HepG2 (cell line): ENCODE measurements around the gene MORC3. TPM values are rescaled to one million over a fixed set of nuclear protein-coding genes. Genes with fewer than 3 reads are reported as not detected.
A peak's percentile ranks its signal among the peaks of the same experiment; 100 is the strongest.

Experiments
- ASH2L ChIP-seq: fragments of 300-600, 200-600 bp; sonication (generic); IDR thresholded peaks from 2 replicates; pipeline ENCODE4 v1.7.0; 2017; ENCODE audit warnings: low read depth, mild to moderate bottlenecking, moderate library complexity, mixed read lengths, low read length; ENCODE audit not compliant: insufficient read length
- FOXA1 ChIP-seq, 2 experiments: fragments of 450-650 bp in 1 of 2; sonication (generic) in 1 of 2; formaldehyde crosslinking in 1 of 2; IDR thresholded peaks; 2 replicates each; pipeline versions ENCODE4 v1.4.0 to v1.6.1; 2016 to 2020; ENCODE audit warnings: missing genetic modification reagents in 1 of 2
- IRX3 ChIP-seq: sonication (generic); formaldehyde crosslinking; IDR thresholded peaks from 2 replicates; pipeline ENCODE4 v1.8.1; 2023; ENCODE audit warnings: mild to moderate bottlenecking, low read depth, missing genetic modification reagents, borderline replicate concordance
- KLF6 ChIP-seq: IDR thresholded peaks from 2 replicates; pipeline ENCODE4 v1.8.0; 2016; ENCODE audit warnings: missing biosample characterization, missing genetic modification reagents
- ONECUT2 ChIP-seq: sonication (generic); formaldehyde crosslinking; IDR thresholded peaks from 2 replicates; pipeline ENCODE4 v1.4.0; 2020; ENCODE audit warnings: missing genetic modification reagents
- RAD21 ChIP-seq: fragments of 450-650 bp; formaldehyde crosslinking; IDR thresholded peaks from 2 replicates; pipeline ENCODE4 v1.5.0; 2020; ENCODE audit warnings: mild to moderate bottlenecking
- SMAD1 ChIP-seq: sonication (generic); formaldehyde crosslinking; IDR thresholded peaks from 2 replicates; pipeline ENCODE4 v1.4.0; 2020; ENCODE audit warnings: missing genetic modification reagents, low read depth, mild to moderate bottlenecking, borderline replicate concordance
- SOX13 ChIP-seq, 3 experiments: fragments of 450-650 bp in 1 of 3; sonication (generic) in 1 of 3; formaldehyde crosslinking in 1 of 3; IDR thresholded peaks in 2 of 3; conservative IDR thresholded peaks in 1 of 3; 2 replicates each; pipeline versions ENCODE4 v1.5.0 to v1.6.1; 2016 to 2020; ENCODE audit warnings: antibody characterized with exemption in 1 of 3, mild to moderate bottlenecking in 1 of 3, missing compliant biosample characterization in 1 of 3, missing genetic modification reagents in 1 of 3, moderate library complexity in 1 of 3
- TOPORS ChIP-seq: sonication (generic); formaldehyde crosslinking; IDR thresholded peaks from 2 replicates; pipeline ENCODE4 v1.8.0; 2023; ENCODE audit warnings: mild to moderate bottlenecking, missing genetic modification reagents
- ZNF143 ChIP-seq: sonication (generic); formaldehyde crosslinking; IDR thresholded peaks from 2 replicates; pipeline ENCODE4 v1.4.0; 2020; ENCODE audit warnings: missing genetic modification reagents
- ZNF777 ChIP-seq: sonication (generic); formaldehyde crosslinking; IDR thresholded peaks from 2 replicates; pipeline ENCODE4 v1.4.0; 2020; ENCODE audit warnings: missing genetic modification reagents
- polyA plus RNA-seq, 8 experiments: library from polyadenylated mRNA; depleted of rRNA in 3 of 8; stranded (reverse) in 7 of 8; unstranded in 1 of 8; fragments of >200 nt; fragmentation: Illumina TruSeq in 4 of 8; extraction: Trizol in 4 of 8; gene quantifications; 2 replicates each; pipeline versions ENCODE4 v1.2.1 to v1.2.3, GENCODE V29; 2011 to 2016; ENCODE audit warnings: low read depth in 4 of 8, missing spikeins in 1 of 8, mixed read lengths in 1 of 8; ENCODE audit not compliant: insufficient read depth in 1 of 8
- total RNA-seq, 5 experiments: library from RNA; depleted of rRNA; stranded (reverse); fragments of >200 nt; fragmentation: Illumina TruSeq; extraction: Trizol; gene quantifications; 2 replicates each; pipeline ENCODE4 v1.2.3, GENCODE V29; 2016; ENCODE audit warnings: low read depth in 1 of 5
- TF ChIP-seq, protein P1 (sequence below): IDR thresholded peaks from 2 replicates; pipeline ENCODE4 v1.6.1; 2016; ENCODE audit warnings: control low read depth
- TF ChIP-seq, protein P2 (sequence below): sonication (generic); formaldehyde crosslinking; IDR thresholded peaks from 2 replicates; pipeline ENCODE4 v1.5.0; 2020; ENCODE audit warnings: mild to moderate bottlenecking, missing genetic modification reagents, borderline replicate concordance
- TF ChIP-seq, protein P3 (sequence below): sonication (generic); formaldehyde crosslinking; IDR thresholded peaks from 2 replicates; pipeline ENCODE4 v1.8.0; 2022; ENCODE audit warnings: low read depth, missing genetic modification reagents

The MORC3 gene
- total and polyA plus RNA-seq, 2 of the 13 experiments (the other 11 are each of a cell fraction or from before 2014, with no cell fraction given): 12.9 to 19.5 TPM

DNA sequence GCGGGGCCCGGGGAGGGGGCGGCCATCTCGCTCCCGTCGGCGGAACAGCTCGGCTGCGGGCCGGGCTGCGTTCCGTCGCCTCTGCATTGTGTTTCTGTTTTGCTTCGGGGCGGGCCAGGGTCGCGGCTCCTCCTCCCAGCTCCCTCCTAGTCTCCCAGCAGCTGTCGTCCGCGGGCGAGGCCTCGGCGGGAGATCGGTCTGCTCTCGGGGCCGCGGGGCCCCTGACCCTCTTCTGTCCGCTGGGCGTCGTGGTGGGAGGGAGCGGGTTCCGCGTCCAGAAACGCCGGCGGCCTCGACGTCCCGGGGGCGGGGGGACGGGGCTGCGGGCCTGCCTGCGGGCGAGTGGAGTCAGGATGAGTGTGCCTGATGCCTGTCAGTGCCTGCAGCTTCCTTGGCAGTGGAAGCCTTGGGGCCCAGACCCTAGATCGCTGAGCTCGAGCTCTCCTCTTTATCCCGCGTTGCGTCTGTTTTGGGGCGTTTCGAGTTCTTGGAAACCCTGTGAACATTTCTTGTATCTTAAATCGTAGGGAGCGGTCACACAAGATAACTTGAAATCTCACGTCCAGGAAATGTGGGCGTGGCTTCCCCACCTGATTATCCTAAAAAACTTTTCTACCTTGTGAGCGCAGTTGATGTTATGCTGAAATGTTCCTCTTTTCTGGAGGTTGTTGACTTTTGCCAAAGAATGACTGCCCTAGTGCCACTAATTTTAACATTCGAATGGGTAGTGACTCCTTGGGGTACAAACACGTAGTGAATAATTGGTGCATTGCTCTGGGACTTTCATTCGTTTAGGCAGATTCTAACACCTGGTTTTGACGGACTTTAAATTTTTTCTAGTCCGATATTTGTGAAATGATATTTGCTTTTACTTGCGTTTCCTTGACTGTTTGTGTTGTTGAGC, 676 bp downstream of the MORC3 start (continued):
- TF ChIP-seq, protein P1, sequence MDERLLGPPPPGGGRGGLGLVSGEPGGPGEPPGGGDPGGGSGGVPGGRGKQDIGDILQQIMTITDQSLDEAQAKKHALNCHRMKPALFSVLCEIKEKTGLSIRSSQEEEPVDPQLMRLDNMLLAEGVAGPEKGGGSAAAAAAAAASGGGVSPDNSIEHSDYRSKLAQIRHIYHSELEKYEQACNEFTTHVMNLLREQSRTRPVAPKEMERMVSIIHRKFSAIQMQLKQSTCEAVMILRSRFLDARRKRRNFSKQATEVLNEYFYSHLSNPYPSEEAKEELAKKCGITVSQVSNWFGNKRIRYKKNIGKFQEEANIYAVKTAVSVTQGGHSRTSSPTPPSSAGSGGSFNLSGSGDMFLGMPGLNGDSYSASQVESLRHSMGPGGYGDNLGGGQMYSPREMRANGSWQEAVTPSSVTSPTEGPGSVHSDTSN: no peak
- peak; percentile 71 for TF ChIP-seq ASH2L
- TF ChIP-seq KLF6 (CRISPR knock-in tag): no peak
- no peak for TF ChIP-seq TOPORS (CRISPR knock-in tag)
- no peak for TF ChIP-seq SMAD1
- no peak for TF ChIP-seq FOXA1 (IDR thresholded peaks at IDR 0.05)
- no peak for TF ChIP-seq FOXA1 (CRISPR knock-in tag; IDR thresholded peaks at IDR 0.05)
- TF ChIP-seq, protein P2, sequence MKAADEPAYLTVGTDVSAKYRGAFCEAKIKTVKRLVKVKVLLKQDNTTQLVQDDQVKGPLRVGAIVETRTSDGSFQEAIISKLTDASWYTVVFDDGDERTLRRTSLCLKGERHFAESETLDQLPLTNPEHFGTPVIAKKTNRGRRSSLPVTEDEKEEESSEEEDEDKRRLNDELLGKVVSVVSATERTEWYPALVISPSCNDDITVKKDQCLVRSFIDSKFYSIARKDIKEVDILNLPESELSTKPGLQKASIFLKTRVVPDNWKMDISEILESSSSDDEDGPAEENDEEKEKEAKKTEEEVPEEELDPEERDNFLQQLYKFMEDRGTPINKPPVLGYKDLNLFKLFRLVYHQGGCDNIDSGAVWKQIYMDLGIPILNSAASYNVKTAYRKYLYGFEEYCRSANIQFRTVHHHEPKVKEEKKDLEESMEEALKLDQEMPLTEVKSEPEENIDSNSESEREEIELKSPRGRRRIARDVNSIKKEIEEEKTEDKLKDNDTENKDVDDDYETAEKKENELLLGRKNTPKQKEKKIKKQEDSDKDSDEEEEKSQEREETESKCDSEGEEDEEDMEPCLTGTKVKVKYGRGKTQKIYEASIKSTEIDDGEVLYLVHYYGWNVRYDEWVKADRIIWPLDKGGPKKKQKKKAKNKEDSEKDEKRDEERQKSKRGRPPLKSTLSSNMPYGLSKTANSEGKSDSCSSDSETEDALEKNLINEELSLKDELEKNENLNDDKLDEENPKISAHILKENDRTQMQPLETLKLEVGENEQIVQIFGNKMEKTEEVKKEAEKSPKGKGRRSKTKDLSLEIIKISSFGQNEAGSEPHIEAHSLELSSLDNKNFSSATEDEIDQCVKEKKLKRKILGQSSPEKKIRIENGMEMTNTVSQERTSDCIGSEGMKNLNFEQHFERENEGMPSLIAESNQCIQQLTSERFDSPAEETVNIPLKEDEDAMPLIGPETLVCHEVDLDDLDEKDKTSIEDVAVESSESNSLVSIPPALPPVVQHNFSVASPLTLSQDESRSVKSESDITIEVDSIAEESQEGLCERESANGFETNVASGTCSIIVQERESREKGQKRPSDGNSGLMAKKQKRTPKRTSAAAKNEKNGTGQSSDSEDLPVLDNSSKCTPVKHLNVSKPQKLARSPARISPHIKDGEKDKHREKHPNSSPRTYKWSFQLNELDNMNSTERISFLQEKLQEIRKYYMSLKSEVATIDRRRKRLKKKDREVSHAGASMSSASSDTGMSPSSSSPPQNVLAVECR: no peak; the same call in 1 of the 2 replicates
- TF ChIP-seq ZNF777 (CRISPR knock-in tag): peak; percentile 96
- no peak; the same call in 1 of the 2 replicates for TF ChIP-seq RAD21
- no peak for TF ChIP-seq ONECUT2 (CRISPR knock-in tag)
- no peak for TF ChIP-seq ZNF143
- TF ChIP-seq, protein P3, sequence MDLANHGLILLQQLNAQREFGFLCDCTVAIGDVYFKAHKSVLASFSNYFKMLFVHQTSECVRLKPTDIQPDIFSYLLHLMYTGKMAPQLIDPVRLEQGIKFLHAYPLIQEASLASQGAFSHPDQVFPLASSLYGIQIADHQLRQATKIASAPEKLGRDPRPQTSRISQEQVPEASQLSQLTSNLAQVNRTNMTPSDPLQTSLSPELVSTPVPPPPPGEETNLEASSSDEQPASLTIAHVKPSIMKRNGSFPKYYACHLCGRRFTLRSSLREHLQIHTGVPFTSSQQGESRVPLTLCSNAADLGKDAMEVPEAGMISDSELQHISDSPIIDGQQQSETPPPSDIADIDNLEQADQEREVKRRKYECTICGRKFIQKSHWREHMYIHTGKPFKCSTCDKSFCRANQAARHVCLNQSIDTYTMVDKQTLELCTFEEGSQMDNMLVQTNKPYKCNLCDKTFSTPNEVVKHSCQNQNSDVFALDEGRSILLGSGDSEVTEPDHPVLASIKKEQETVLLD (CRISPR knock-in tag): no peak
- no peak for TF ChIP-seq SOX13 (IDR thresholded peaks at IDR 0.05)
- no peak for TF ChIP-seq SOX13 (CRISPR knock-in tag; conservative IDR thresholded peaks at IDR 0.05 in 1 of 2, IDR thresholded peaks at IDR 0.05 in 1 of 2)
- no peak for TF ChIP-seq IRX3
